Measurements from ENCODE around the gene GPR4. TPM values are rescaled to one million over a fixed set of nuclear protein-coding genes. Genes with fewer than 3 reads are reported as not detected.

GPR4 gene
- total RNA-seq, 4 donors from 2014 or later: 0.49 to 2.4 (median 1.6) TPM

GRCh38 chr19:45575216-45575615 is 26.8 kb downstream of the GPR4 start:
- H3K27ac ChIP-seq: no peak overlapping the region
- WGBS: 92% methylated on average over 5 of the region's 5 CpGs
- no peak for DNase-seq (ENCODE audit: low spot score in 2 of 2)
- H3K36me3 ChIP-seq: no peaks in the 10 kb centered on the region
- no peaks in the 10 kb centered on the region for H3K27me3 ChIP-seq
- no peak overlapping the region for H3K4me3 ChIP-seq
- TF ChIP-seq POLR2AphosphoS5 (IDR thresholded peaks at IDR 0.05) (no peak), CTCF (IDR thresholded peaks at IDR 0.05) (no peak), EP300 (IDR thresholded peaks at IDR 0.05) (no peak), POLR2A (IDR thresholded peaks at IDR 0.05) (no peak)
- H3K4me1 ChIP-seq: peaks cover 29% of the 10 kb centered on the region
- no peaks in the 10 kb centered on the region for H3K9me3 ChIP-seq

GRCh38 chr19:45574526-45574925 is 27.5 kb downstream of the GPR4 start:
- 35% methylated on average over 3 of the region's 4 CpGs for WGBS
- no peak overlapping the region for H3K4me3 ChIP-seq

GRCh38 chr19:45571457-45572220 is 30.4 kb downstream of the GPR4 start:
- TF ChIP-seq POLR2A (IDR thresholded peaks at IDR 0.05) (no peak), EP300 (IDR thresholded peaks at IDR 0.05) (no peak), CTCF (IDR thresholded peaks at IDR 0.05) (no peak), POLR2AphosphoS5 (IDR thresholded peaks at IDR 0.05) (no peak)
- peaks cover 17% of the 10 kb centered on the region for H3K4me1 ChIP-seq
- 89% methylated on average over 8 of the region's 8 CpGs for WGBS

More at GRCh38 chr19:45574526-45574925, 27.5 kb downstream of the GPR4 start:
- Histone ChIP-seq H3K4me1 (peaks cover 35% of the 10 kb centered on the region), H3K27ac (no peak overlapping the region), H3K27me3 (no peaks in the 10 kb centered on the region), H3K9me3 (no peaks in the 10 kb centered on the region), H3K36me3 (no peaks in the 10 kb centered on the region)
- TF ChIP-seq EP300 (IDR thresholded peaks at IDR 0.05): no peak
- no peak for DNase-seq (ENCODE audit: low spot score in 2 of 2)

GRCh38 chr19:45569619-45570421 is 32.2 kb downstream of the GPR4 start:
- no peaks in the 10 kb centered on the region for H3K9me3 ChIP-seq
- H3K4me3 ChIP-seq: no peak overlapping the region
- TF ChIP-seq POLR2AphosphoS5 (IDR thresholded peaks at IDR 0.05) (no peak), CTCF (IDR thresholded peaks at IDR 0.05) (peak; percentile 45 to 80), EP300 (IDR thresholded peaks at IDR 0.05) (no peak)
- H3K36me3 ChIP-seq: no peaks in the 10 kb centered on the region
- peak overlapping the region; percentile 2 for H3K27ac ChIP-seq
- 54% methylated on average over 14 of the region's 15 CpGs for WGBS
- no peak for DNase-seq (ENCODE audit: low spot score in 2 of 2)
- peaks cover 12% of the 10 kb centered on the region for H3K4me1 ChIP-seq
- no peaks in the 10 kb centered on the region for H3K27me3 ChIP-seq

More at GRCh38 chr19:45571457-45572220, 30.4 kb downstream of the GPR4 start:
- DNase-seq (ENCODE audit: low spot score in 2 of 2): no peak
- no peaks in the 10 kb centered on the region for H3K36me3 ChIP-seq
- no peaks in the 10 kb centered on the region for H3K27me3 ChIP-seq
- no peak overlapping the region for H3K27ac ChIP-seq
- no peak overlapping the region for H3K4me3 ChIP-seq
- no peaks in the 10 kb centered on the region for H3K9me3 ChIP-seq

GRCh38 chr19:45568732-45569131 is 33.3 kb downstream of the GPR4 start:
- DNase-seq (ENCODE audit: low spot score in 2 of 2): no peak
- Histone ChIP-seq H3K27ac (peak overlapping the region; percentile 39), H3K9me3 (no peaks in the 10 kb centered on the region), H3K4me3 (no peak overlapping the region), H3K4me1 (peaks cover 10% of the 10 kb centered on the region), H3K27me3 (no peaks in the 10 kb centered on the region), H3K36me3 (no peaks in the 10 kb centered on the region)
- 53% methylated on average over 3 of the region's 3 CpGs for WGBS
- TF ChIP-seq POLR2A (IDR thresholded peaks at IDR 0.05): no peak
- TF ChIP-seq CTCF (IDR thresholded peaks at IDR 0.05): no peak
- no peak for TF ChIP-seq POLR2AphosphoS5 (IDR thresholded peaks at IDR 0.05)
- no peak for TF ChIP-seq EP300 (IDR thresholded peaks at IDR 0.05)
